Hepatocyte (in vitro differentiated cells): ENCODE results near the gene TCF7L1.

ENCODE experiments used
- CTCF ChIP-seq: fragments of 200-600 bp; sonication (generic); IDR thresholded peaks from 2 replicates; pipeline ENCODE4 v1.5.1; 2016; ENCODE audit warnings: antibody characterized with exemption, mild to moderate bottlenecking; ENCODE audit not compliant: poor library complexity
- EZH2phosphoT487 ChIP-seq: fragments of 200-600 bp; sonication (generic); IDR thresholded peaks from one replicate; pipeline ENCODE4 v1.6.1; 2018; ENCODE audit warnings: antibody characterized with exemption, mild to moderate bottlenecking, low read depth, moderate library complexity; ENCODE audit not compliant: unreplicated experiment, severe bottlenecking

DNA sequence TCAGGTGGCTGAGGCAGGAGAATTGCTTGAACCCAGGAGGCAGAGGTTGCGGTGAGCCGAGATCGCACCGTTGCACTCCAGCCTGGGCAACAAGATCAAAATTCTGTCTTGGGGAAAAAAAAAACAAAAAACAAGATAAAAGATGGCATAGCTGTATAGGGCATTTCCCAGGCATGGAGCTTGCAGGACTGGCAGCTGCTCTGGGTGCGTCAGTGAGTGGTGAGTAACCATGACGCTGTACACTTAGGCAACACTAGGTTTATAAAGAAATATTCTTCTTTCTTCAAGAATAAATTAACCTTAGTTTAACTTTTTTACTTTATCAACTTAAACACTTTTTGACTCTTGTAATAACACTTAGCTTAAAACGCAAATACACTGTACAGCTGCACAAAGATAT is 179.2 kb downstream of the TCF7L1 start:
- TF ChIP-seq CTCF (no peak), EZH2phosphoT487 (no peak)
